ENCODE results near the gene AMBP. TPM values are rescaled to one million over a fixed set of nuclear protein-coding genes. Genes with fewer than 3 reads are reported as not detected.

The AMBP gene
- total RNA-seq, 2 donors from 2014 or later: 0.68 to 2.9 TPM

- Mint-ChIP-seq H3K4me3 (no peak overlapping the region), H3K36me3 (ENCODE audit: low read depth) (peaks cover 59% of the 10 kb centered on the region), H3K27me3 (ENCODE audit: insufficient read depth) (no peaks in the 10 kb centered on the region), H3K9me3 (no peaks in the 10 kb centered on the region), H3K4me1 (no peaks in the 10 kb centered on the region), H3K27ac (no peak overlapping the region)
- peaks cover 32% of the 10 kb centered on the region for H3K36me3 ChIP-seq (ENCODE audit: control insufficient read depth, insufficient read depth, low read length)
- WGBS, 2 experiments (ENCODE audit: insufficient coverage in 1 of 2, insufficient read length in 1 of 2): 93 to 96% methylated on average over 3 to 7 of the region's 7 CpGs
- H3K27me3 ChIP-seq (ENCODE audit: control insufficient read depth, insufficient read depth, low read length, poor library complexity, severe bottlenecking): no peaks in the 10 kb centered on the region
- H3K4me3 ChIP-seq (ENCODE audit: low read length): no peak overlapping the region
- no peaks in the 10 kb centered on the region for H3K4me1 ChIP-seq (ENCODE audit: control insufficient read depth, insufficient read depth, low read length)
- DNase-seq: peak; percentile 27
- H3K9ac ChIP-seq (ENCODE audit: extremely low read depth, low read length, poor library complexity, severe bottlenecking): no peak overlapping the region
- no peak overlapping the region for H3K27ac ChIP-seq (ENCODE audit: low read depth, low read length)
- no peak for TF ChIP-seq CTCF (conservative IDR thresholded peaks at IDR 0.05)
- H3K9me3 ChIP-seq (ENCODE audit: control insufficient read depth, low read length): no peaks in the 10 kb centered on the region
Observed at GRCh38 chr9:114031037-114031630, 47.0 kb downstream of the AMBP start.

DNA sequence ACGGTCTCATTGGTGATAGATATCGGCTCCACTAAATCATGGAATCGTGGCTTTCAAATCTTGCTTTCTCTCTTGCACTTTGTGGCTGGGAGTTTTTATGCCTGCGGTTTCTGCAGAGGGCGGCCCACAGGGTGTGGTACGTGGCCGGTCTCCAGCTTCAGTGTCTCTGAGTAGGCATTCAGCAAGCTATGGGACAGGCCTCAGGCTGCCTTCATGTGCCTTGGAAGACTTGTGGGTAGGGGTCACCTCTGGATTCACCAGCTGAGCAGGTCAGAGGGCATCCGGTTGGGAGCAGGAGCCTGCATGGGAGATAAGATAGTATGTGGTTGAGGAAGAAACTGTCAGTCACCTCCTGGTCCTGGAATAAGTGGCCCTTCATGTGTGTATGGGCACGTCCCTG lies 47.7 kb downstream of the AMBP start:
- Mint-ChIP-seq H3K27me3 (ENCODE audit: insufficient read depth) (no peaks in the 10 kb centered on the region), H3K4me3 (no peak overlapping the region), H3K4me1 (no peaks in the 10 kb centered on the region), H3K9me3 (no peaks in the 10 kb centered on the region), H3K27ac (peak overlapping the region; percentile 1), H3K36me3 (ENCODE audit: low read depth) (peaks cover 58% of the 10 kb centered on the region)
- Histone ChIP-seq H3K27me3 (ENCODE audit: control insufficient read depth, insufficient read depth, low read length, poor library complexity, severe bottlenecking) (no peaks in the 10 kb centered on the region), H3K9me3 (ENCODE audit: control insufficient read depth, low read length) (no peaks in the 10 kb centered on the region), H3K36me3 (ENCODE audit: control insufficient read depth, insufficient read depth, low read length) (peaks cover 37% of the 10 kb centered on the region), H3K27ac (ENCODE audit: low read depth, low read length) (no peak overlapping the region), H3K9ac (ENCODE audit: extremely low read depth, low read length, poor library complexity, severe bottlenecking) (no peak overlapping the region), H3K4me3 (ENCODE audit: low read length) (no peak overlapping the region), H3K4me1 (ENCODE audit: control insufficient read depth, insufficient read depth, low read length) (no peaks in the 10 kb centered on the region)
- 95 to 98% methylated on average over 6 to 9 of the region's 9 CpGs for WGBS, 2 experiments (ENCODE audit: insufficient coverage in 1 of 2, insufficient read length in 1 of 2)
- TF ChIP-seq CTCF (conservative IDR thresholded peaks at IDR 0.05): no peak
- peak; percentile 38 for DNase-seq

DNA sequence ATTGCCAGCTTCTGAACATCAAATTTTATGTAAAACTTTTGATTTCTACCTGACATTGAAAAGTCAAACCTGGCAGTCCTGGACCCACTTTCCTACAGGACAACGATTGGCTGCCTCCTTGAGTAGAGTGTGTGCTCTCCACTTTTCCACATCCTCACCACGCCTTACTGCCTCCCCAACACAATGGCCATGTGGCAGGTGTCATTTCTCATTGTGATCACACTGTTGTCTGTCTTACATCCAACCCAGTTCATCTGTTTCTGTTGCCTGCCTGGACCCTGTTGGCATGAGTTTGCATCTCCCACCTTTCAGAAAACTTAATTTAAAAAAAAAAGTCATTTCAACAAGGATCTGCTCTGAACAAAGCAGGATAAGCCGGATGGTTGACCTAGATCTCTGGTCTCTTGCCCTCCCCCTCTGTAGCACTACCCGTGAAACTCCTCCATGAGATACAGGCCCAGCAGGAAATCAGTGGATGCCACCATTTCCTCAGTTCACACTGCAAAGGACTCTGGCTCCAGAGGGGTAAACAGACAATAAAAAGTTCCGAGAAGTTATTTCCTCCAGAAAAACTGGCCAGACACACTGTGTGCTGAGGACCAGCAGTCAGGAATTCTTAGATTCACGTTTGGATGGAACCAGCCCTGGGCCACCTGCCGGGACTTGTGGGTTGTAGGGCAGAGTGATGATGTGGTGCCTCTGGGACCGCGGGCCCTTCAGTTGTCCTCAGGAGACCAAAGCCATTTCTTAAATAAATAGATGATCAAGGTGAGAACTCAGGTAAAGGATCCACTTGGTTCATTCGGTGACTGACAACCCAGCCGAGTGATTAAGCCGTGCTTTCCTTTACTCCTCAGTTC lies 48.6 kb downstream of the AMBP start:
- H3K27me3 Mint-ChIP-seq (ENCODE audit: insufficient read depth): no peaks in the 10 kb centered on the region
- H3K9me3 Mint-ChIP-seq: no peaks in the 10 kb centered on the region
- no peaks in the 10 kb centered on the region for H3K27me3 ChIP-seq (ENCODE audit: control insufficient read depth, insufficient read depth, low read length, poor library complexity, severe bottlenecking)

More for the DNA sequence above, 48.6 kb downstream of the AMBP start:
- Histone ChIP-seq H3K27ac (ENCODE audit: low read depth, low read length) (no peak overlapping the region), H3K4me1 (ENCODE audit: control insufficient read depth, insufficient read depth, low read length) (no peaks in the 10 kb centered on the region), H3K4me3 (ENCODE audit: low read length) (no peak overlapping the region), H3K9me3 (ENCODE audit: control insufficient read depth, low read length) (no peaks in the 10 kb centered on the region), H3K9ac (ENCODE audit: extremely low read depth, low read length, poor library complexity, severe bottlenecking) (no peak overlapping the region), H3K36me3 (ENCODE audit: control insufficient read depth, insufficient read depth, low read length) (peaks cover 43% of the 10 kb centered on the region)
- H3K4me1 Mint-ChIP-seq: no peaks in the 10 kb centered on the region
- H3K27ac Mint-ChIP-seq: no peak overlapping the region
- no peak overlapping the region for H3K4me3 Mint-ChIP-seq
- WGBS, 2 experiments (ENCODE audit: insufficient coverage in 1 of 2, insufficient read length in 1 of 2): 91 to 92% methylated on average over 11 to 12 of the region's 12 CpGs
- peaks cover 62% of the 10 kb centered on the region for H3K36me3 Mint-ChIP-seq (ENCODE audit: low read depth)
- peak; percentile 17 for DNase-seq
- no peak for TF ChIP-seq CTCF (conservative IDR thresholded peaks at IDR 0.05)
